Activated CD4-positive, CD25-positive, alpha-beta regulatory T cell (primary cell): ENCODE results near the gene GRAMD2A.

Source experiments
- DNase-seq, 4 experiments: peaks; one replicate each; lab custom pipeline; 2025; lab: John Stamatoyannopoulos, UW

GRAMD2A gene

GRCh38 chr15:72197460-72198355 is at the start of gene GRAMD2A:
GRAMD2A (minus strand) TSS chr15:72197787.
- DNase-seq, result peak in 1 of 4 experiments; percentile 18

- no peak for DNase-seq
Observed at GRCh38 chr15:72242775-72243370, 45.3 kb upstream of the GRAMD2A start.

- DNase-seq, result no peak
Observed at GRCh38 chr15:72239652-72240051, 42.1 kb upstream of the GRAMD2A start.

GRCh38 chr15:72238586-72238985 is 41.0 kb upstream of the GRAMD2A start:
- no peak for DNase-seq

GRCh38 chr15:72237853-72238224 is 40.3 kb upstream of the GRAMD2A start:
- DNase-seq, result no peak

GRCh38 chr15:72237029-72237852 is 39.7 kb upstream of the GRAMD2A start:
- DNase-seq, result peak in 2 of 4 experiments; percentile 22 to 50

- no peak for DNase-seq
Observed at GRCh38 chr15:72236381-72237003, 38.9 kb upstream of the GRAMD2A start.

- DNase-seq, result no peak
Observed at GRCh38 chr15:72235298-72235697, 37.7 kb upstream of the GRAMD2A start.

GRCh38 chr15:72233769-72234168 is 36.2 kb upstream of the GRAMD2A start:
- no peak for DNase-seq

GRCh38 chr15:72231833-72232478 is 34.4 kb upstream of the GRAMD2A start:
- DNase-seq, result peak in 1 of 4 experiments; percentile 30

- peak; percentile 74 to 96 (median 86) for DNase-seq
Observed at GRCh38 chr15:72231066-72231832, 33.7 kb upstream of the GRAMD2A start, which contains the start of gene PKM. PKM (minus strand) TSS chr15:72231190; CDS start chr15:72219097, 12,093 bp downstream.

- DNase-seq, result peak; percentile 18 to 55 (median 39)
Observed at GRCh38 chr15:72230197-72231065, 32.8 kb upstream of the GRAMD2A start.

GRCh38 chr15:72229947-72230196 is 32.3 kb upstream of the GRAMD2A start:
- DNase-seq, result no peak

- peak in 1 of 4 experiments; percentile 20 for DNase-seq
Observed at GRCh38 chr15:72229076-72229946, 31.7 kb upstream of the GRAMD2A start.

GRCh38 chr15:72227720-72228119 is 30.1 kb upstream of the GRAMD2A start:
- no peak for DNase-seq

- peak in 2 of 4 experiments; percentile 14 to 39 for DNase-seq
Observed at GRCh38 chr15:72227192-72227586, 29.6 kb upstream of the GRAMD2A start.

- DNase-seq, result no peak
Observed at GRCh38 chr15:72223278-72223677, 25.7 kb upstream of the GRAMD2A start.

- DNase-seq, result no peak
Observed at GRCh38 chr15:72222393-72222792, 24.8 kb upstream of the GRAMD2A start.

- no peak for DNase-seq
Observed at GRCh38 chr15:72220687-72221086, 23.1 kb upstream of the GRAMD2A start.
